HG02973 (cell line): Measurements from ENCODE around the gene STARD13.
"Not testable (repeated sequence)": the region's sequence is repeated elsewhere in the genome, so short reads cannot be mapped to it uniquely, and the experiment has no call there.

ENCODE experiments used
- ATAC-seq: cut with Tn5 transposase; IDR thresholded peaks from one replicate; pipeline ENCODE4 v1.9.1; 2021; ENCODE audit warnings: moderate library complexity; ENCODE audit not compliant: unreplicated experiment

The STARD13 gene

DNA sequence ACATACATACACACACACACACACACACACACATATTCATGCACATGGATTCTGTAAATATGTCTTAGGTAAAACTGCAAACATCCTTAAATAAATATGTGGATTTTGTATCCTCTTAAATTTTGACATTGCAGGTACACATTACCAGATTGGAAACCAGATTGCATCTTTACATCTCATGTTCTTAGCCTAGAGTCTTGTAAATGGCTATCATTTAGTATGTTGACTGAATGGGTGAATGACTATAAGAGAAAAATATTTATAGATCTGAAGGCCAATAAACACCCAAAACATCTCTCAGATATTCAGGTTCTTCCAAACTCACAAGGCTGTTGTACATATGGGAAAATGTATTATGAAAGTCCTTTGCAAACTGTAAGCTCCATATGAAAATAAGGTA, 104.3 kb downstream of the STARD13 start:
- ATAC-seq = no peak

DNA sequence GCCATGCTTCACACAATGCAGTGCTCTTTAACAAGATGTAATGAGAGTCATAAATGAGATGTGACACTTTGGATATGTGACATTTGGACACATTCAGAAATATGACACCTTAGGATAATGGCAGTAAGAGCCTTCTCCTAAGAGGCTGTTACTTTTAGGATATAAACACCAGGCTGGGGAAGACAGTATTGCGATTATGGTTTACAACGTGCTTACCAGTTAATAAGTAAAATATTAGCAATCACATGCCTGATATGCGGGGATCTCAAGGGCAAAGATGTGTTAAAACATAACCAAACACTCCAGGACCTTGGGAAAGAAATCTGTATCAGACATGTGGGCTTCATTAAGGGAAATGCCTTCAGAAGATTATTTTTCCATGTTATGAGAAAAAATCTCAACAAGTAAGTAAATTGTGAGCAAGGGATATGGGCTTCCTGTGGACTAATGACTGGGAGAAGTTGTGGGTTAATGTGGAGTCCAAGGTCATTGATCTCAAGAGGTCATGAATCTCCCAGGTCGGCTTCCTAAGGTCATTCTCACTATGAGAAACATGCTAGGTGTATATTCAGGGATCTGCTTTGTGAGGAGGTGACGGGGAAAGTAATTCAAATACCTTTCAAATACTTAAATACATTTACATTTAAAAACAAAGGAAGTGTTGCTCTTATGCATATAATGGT, 105.3 kb downstream of the STARD13 start:
- ATAC-seq = no peak

DNA sequence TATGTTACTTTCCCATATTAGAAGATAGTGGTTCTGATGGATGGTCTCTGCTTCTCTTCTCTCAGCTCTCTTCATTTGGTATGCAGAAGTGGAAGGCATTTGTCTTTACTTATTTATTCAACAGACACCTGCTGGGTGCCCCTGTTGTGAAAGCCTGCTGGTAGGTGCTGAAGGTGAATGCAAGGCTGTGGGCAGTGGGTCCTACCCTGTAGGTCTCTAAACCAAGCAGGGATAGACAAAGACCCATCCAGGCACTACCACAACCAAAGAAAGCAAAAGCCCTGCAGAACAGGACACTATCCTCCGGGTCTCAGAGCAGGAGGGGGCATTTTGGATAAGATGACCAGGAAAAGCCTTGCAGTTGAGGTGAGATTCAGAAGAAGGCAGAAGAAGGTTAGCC, 106.1 kb downstream of the STARD13 start:
- ATAC-seq = no peak

DNA sequence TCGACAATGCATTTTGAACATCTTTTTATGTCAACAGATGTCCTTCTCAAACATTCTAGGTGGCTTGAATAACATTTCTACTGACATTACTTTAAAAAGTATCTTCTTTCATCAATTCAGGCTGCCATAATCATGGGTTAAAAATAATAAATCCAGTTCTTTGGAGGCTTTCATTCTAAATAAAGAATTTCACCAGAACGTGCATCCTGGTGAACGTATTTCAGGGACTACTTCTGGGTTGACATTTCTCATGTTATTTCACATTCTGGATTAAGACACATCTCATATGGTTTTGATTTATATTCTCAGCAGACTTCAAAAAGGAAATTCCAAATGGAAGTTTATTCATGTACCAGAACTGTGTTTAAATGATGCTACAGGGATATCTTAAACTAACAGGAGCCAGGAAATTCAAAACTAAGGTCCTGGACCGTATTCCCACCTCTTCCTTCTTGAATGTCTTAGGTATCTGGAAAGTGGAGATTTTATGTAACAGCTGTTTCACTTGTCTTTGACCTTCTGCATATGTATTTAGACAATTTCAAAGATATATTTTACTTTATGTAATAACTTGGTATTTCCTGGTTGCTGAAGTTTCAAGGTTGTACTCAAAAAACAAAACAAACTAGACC, 107.2 kb downstream of the STARD13 start:
- ATAC-seq = no peak

DNA sequence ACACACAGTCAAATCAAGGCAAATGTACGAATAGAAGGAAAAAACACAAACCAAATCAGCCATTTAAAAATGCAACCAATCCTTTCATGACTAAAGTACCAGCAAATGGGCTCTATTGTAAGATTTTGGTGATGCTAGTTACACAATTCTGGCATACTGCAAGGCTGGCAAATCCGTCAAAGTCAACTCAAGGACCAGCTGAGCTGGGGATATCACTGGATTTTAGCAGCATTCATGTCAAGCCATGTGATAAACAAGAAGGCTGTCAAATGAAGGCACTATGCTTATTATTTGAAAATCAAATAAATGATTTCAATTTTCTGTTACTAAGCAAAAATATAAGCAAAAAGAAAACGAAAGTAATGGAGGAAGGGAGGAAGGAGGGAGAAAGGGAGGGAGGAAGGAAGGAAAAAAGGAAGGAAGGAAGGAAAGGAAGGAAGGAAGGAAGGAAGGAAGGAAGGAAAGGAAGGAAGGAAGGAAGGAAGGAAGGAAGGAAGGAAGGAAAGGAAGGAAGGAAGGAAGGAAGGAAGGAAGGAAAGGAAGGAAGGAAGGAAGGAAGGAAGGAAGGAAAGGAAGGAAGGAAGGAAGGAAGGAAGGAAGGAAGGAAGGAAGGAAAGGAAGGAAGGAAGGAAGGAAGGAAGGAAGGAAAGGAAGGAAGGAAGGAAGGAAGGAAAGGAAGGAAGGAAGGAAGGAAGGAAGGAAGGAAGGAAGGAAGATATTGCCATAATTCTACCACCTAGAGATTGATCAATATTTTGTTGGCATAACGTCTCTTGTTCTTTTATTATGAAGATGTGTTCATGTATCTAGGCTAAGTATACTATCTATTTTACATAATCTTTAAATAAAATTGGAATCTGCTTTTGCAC, 108.0 kb downstream of the STARD13 start:
- not testable (repeated sequence) for ATAC-seq

DNA sequence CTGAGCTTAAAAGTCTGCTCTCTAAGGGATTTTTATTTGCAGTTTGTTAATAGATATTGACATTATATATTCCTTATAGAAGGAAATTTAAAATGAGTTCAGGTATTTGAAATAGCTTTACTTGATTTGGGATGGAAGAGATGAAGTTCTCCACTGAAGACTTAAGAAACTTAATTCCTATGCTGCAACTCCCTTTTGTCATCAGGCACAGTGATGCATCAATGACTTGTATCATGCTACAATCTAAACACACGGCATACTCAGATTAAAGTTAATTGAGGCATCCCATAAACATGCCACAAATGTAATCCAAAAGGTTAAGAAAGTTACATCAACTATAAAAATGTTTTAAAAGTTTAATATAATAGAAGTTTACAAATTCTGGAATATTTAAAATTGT, 109.0 kb downstream of the STARD13 start:
- no peak for ATAC-seq

DNA sequence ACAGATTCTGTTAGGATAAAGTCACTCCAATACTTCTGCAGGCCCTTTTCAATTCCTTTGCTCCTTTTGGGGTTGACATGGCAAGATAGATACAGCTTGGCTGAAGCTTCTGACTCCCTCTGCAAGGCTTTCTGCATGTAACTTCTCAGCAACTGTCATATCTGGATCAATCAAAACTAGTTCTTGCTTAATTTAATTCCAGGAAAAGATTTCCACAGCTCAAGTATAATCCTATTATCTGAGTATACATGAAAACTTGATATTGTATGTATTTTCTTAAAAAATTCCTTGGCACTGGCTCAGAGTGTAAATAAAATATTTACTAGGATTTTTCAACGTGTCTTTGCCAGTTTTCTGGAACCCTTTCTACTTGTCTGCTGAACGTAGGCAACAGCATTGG, 109.6 kb downstream of the STARD13 start:
- no peak for ATAC-seq

DNA sequence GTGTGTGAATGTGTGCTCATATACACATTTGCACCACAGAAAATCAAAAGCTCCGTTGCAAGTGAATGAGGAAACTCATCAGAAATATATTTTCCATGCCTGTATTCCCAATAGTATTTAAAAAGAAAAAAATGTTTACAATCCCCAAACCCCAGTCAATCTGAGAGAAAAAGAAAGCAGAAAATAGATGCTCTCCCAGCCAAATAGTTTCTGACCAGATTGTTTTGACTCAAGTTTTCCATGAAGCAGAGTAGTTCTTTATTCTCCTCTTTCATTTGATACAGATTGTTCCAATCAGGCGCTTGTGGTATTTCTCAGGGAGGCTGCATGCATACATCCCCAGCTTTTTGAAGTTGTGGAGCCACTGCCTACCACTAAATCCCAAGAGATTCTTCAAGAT, 110.6 kb downstream of the STARD13 start:
- ATAC-seq = no peak

DNA sequence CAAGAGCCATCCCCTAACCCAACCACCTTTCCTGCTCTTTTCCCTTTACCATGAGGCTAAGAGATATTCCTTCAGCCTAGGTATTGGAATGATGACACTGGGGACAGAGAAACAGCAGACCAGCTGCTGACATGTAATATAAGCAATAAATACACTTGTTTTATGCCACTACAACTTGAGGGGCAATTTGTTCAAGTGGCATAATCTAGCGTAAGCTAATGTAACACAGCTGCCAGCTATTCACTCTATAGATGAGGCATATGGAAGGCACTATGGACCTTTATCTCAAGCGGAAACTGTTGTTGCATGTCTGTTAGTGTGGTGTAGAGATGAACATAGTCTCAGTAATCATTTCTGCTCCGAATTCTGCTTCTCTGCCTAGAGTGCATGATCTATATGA, 111.1 kb downstream of the STARD13 start:
- no peak for ATAC-seq

DNA sequence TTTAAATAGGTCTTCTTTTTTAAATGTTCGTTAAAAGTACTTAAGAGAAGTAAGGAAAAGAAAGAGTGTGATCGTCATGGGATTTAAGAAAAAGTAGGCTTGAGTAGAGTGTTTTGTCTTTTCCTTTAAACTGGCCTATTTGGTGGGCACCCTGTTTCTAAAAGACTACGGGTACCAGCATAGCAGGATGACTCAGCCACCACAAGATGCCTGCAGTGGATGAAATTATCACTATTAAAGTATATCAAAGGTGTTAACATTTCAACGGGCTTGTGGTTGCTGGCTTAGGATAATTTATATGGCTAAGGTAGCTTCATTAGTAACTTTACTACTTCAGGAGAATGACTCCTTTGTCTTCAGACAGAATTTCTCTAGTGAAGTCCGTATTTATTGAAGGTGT, 112.6 kb downstream of the STARD13 start:
- ATAC-seq = no peak

DNA sequence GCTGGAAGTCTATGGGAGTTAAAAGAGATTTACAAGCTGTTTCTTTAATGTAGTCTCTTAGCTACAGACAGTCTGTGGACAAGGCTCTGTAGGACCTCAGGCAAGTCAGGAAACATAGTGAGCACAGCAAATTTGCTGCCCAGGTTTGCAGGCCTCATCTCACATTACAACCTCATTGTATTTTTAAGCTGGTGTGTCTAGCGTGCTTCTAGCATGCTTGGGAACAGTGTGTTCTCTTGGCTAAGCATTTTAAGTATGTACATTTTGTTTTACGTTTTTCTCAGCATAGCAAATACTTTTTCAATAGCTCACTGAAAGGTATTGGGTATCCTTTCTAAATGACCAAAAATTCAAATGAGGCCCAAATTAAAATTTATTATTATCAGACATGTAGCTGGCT, 113.2 kb downstream of the STARD13 start:
- no peak for ATAC-seq

DNA sequence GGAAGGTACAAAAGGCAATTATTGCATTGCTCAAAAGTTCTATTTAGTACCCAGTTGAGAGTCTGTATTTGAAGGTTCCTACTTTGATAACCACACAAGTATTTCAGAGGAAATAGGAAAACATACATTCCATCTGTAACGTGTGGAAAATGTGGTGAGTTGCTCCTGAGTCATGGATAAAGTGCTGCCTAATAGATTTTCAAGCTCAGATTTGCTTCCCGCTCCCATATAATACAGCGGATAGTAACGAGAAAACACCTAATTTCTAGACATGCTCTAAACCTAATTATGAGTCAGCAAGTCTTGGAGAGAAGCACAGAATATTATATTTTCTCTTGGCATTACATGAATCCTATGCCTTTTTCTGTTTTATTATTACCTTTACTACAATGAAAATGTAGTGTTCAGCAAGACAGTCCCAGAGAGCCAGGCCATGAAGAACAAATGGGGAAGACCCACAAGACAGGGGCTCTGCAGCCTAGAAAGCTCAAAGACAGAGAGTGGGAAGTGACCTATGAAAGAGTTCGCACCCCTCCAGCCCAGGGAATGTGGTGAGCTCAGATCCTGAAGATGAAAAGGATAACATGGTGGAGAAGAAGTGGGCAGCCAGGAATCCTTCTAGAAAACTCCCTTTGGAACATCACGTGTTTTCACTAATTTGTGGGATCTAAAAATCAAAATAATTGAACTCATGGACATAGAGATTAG, 116.1 kb downstream of the STARD13 start:
- ATAC-seq = no peak

DNA sequence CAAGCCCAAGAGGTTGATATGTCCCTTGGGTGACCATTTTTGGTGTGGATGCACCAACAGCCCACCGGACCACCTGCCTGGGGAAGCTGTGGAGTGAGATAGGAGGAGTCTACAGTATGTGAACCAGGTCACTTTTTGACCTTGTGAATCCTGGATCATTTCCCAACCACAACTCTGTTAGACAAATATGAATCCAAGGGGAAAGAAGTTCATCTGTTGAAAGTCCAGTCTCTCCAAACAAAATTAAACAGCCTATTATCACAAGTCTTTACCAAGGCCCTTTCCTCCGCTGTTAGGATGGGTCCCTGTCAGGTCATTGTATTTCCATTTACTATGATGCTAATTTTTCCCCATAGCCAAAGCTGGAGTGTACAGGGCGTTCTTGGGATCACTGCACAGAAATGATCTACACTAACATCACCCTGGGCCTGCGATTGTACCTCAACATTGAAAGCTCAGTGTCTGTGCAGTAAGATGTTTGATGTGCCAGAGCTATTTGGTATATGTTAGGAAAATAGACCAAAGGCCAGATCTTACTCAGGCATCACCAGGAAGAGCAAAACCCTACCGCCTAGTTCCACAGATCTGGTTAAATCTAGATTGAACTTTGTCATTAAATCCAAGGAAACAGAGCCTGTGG, 117.1 kb downstream of the STARD13 start:
- ATAC-seq = no peak

DNA sequence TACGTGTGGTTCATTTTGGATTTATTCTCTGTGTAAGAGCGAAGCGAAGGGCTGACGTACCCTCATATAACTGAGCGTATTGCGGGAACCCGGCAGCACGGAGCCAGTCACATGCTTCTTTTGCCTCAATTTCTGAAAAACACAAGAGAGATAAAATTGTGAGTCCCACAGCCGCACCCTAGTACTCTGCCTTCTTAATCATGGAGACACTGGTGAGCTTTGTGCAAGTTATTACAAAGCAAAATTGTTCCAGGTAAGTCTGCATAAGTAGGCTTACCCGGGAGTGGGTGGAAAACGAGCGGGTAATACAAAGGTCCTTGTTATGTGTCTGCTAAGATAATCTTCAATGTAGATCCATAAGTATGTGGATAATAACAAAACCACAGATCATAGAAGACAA, 118.1 kb downstream of the STARD13 start:
- no peak for ATAC-seq

DNA sequence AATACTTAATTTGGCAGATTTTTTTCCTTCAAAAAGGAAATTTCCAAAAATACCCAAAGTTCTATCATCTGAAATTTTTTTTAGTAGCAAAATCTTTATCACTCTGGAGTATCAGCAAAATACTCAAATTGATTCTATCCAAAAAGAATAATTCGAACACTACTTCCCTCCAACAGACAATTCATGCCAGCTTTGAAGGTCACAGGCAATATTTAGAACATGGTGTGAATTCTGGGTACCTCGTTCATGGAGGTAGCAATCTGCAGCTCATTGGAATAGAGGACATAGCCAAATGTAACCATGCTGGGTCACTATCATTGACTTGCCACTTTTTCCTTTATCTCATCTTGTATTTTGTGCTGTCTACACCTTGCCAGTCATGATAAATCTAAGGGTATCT, 119.8 kb downstream of the STARD13 start:
- no peak for ATAC-seq

DNA sequence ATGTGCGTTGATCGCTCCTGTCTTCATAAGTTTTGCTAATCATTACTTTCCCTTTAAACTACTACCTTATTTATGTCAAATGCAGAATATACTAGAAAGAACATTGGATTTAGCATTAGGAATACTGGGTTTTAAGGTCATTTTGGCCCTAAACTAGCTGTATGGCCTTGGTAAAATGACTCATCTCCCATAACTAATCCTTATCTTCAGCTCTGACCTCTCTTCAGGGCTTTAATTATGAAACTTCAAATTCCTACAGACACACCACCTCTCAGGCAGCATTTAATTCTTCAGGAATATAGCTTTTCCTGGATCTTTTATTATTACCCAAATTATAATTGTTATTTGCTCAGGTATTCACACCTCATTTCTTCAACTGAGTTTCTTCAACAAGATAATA, 121.2 kb downstream of the STARD13 start:
- no peak for ATAC-seq

DNA sequence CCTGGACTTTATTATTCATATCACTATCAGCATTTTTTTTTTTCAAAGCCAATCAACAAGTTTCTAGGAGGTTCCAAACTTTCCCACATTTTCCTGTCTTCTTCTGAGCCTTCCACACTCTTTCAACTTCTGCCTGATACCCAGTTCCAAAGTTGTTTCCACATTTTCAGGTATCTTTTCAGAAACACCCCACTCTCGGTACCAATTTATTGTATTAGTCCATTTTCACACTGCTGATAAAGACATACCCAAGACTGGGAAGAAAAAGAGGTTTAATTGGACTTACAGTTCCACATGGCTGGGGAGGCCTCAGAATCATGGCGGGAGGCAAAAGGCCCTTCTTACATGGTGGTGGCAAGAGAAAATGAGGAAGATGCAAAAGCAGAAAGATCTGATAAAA, 122.8 kb downstream of the STARD13 start:
- not testable (repeated sequence) for ATAC-seq

DNA sequence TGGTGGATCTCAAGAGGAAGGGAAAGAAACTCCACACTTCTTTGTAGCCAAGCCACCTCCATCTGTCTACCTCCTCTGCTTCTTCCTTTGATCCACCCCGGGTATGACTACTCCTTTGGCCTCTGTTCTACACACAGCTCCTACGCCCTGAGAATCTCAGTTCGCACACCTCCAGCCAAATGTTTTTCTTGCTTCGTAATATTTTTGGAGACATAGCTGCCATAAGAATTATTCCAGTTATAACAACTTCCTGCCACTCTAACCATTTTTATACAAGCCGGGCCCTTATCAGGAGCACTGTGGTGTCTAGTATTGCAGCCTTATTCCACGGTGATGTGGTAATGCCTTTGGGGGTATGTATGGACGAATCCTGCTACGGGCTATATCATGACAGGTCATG, 126.7 kb downstream of the STARD13 start:
- no peak for ATAC-seq

DNA sequence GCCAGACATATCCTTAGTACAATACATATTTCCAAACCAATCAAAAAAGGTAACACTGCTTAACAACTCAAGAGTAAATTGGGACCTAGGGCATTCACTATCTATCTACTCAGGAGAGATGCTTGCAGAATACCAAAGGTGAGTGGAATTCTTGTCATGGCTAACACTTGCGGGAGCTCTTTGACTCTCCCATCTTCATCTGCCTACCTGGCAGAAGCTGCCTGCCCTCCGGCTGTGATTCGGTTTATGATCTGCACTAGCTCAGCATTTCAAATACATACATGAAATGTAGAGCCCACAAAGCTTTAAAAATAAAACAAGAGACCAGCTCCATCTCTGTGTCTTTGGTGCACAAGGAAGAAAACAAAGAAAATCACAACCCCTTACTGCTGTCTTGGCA, 127.3 kb downstream of the STARD13 start:
- no peak for ATAC-seq

DNA sequence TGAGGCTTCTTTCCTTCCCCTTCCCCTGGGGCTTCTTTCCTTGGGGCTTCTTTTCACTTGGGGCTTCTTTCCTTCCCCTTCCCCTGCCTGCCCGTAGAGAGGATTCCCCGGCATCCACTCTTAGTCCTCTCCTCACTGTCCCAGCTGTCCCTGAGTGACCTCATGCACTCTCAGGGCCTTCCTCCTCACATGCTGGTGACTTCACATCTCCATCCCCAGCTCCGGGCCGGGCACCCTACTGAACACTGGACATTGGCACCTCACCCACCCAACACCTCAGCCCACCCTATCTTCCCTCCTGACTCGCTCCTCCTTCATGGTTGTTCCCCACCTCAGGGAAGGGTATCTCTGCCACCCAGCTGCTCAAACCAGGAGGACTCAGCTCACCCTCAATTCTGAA, 130.6 kb downstream of the STARD13 start:
- no peak for ATAC-seq
